Caco-2 (cell line): ENCODE data around the gene HOXC9. TPM values are rescaled to one million over a fixed set of nuclear protein-coding genes. Genes with fewer than 3 reads are reported as not detected.

ENCODE experiments used
- BruUV-seq: library from RNA; stranded (reverse); fragments of 400-500 nt; replicated peaks from 2 replicates; lab custom pipeline; 2021; lab: Mats Ljungman, UMichigan
- CTCF ChIA-PET: fragments of 300-600 bp; sonication (Branson Sonifier 250); formaldehyde crosslinking; loops from one replicate; lab custom pipeline; 2022; ENCODE audit warnings: antibody characterized with exemption; lab: Charles Lee
- POLR2A ChIA-PET: fragments of 300-600 bp; sonication (Branson Sonifier 250); formaldehyde crosslinking; loops from one replicate; lab custom pipeline; 2022; ENCODE audit warnings: antibody characterized with exemption; lab: Charles Lee
- DNase-seq, 2 experiments: peaks; one replicate each; pipeline versions ENCODE4 v3.0.0 to v3.0.0-alpha.2; 2020 to 2022
- H3K27me3 ChIP-seq: replicated peaks from 2 replicates; pipeline ENCODE4 v1.6.0; 2011; ENCODE audit warnings: low read length; ENCODE audit not compliant: control insufficient read depth, insufficient read depth
- H3K36me3 ChIP-seq: 2 replicates; pipeline ENCODE4 v1.5.1; 2011; ENCODE audit warnings: low read length; ENCODE audit not compliant: control insufficient read depth, insufficient read depth
- H3K4me1 ChIP-seq: fragments of 250-450 bp; sonication (Bioruptor Pico); 2 replicates; pipeline ENCODE4 v1.5.1; 2020; ENCODE audit warnings: mild to moderate bottlenecking
- H3K4me3 ChIP-seq: 2 replicates; pipeline ENCODE4 v1.5.1; 2011; ENCODE audit warnings: low read depth, mild to moderate bottlenecking, control low read depth, low read length
- H3K9me3 ChIP-seq: fragments of 250-450 bp; sonication (Bioruptor Pico); 2 replicates; pipeline ENCODE4 v1.5.1; 2020; ENCODE audit warnings: mild to moderate bottlenecking, moderate library complexity
- H3K27ac Mint-ChIP-seq: one replicate; pipeline ENCODE4 v1.8.0; 2022; ENCODE audit warnings: mixed read lengths; ENCODE audit not compliant: unreplicated experiment
- H3K27me3 Mint-ChIP-seq: one replicate; pipeline ENCODE4 v1.8.0; 2022; ENCODE audit warnings: mixed read lengths; ENCODE audit not compliant: insufficient read depth, unreplicated experiment
- H3K36me3 Mint-ChIP-seq: one replicate; pipeline ENCODE4 v1.8.0; 2022; ENCODE audit warnings: mild to moderate bottlenecking, mixed read lengths; ENCODE audit not compliant: insufficient read depth, unreplicated experiment
- H3K4me1 Mint-ChIP-seq: one replicate; pipeline ENCODE4 v1.8.0; 2022; ENCODE audit warnings: low read depth, mixed read lengths; ENCODE audit not compliant: unreplicated experiment
- H3K4me3 Mint-ChIP-seq: one replicate; pipeline ENCODE4 v1.8.0; 2022; ENCODE audit warnings: mild to moderate bottlenecking, moderate library complexity, mixed read lengths; ENCODE audit not compliant: unreplicated experiment
- H3K9me3 Mint-ChIP-seq: one replicate; pipeline ENCODE4 v1.8.0; 2022; ENCODE audit warnings: mixed read lengths; ENCODE audit not compliant: unreplicated experiment
- intact Hi-C: fragments of 100-400 bp; cut with micrococcal nuclease; formaldehyde crosslinking; loops from one replicate; pipeline ENCODE4 v1.10.0; 2022; ENCODE audit not compliant: unreplicated experiment
- total RNA-seq: library from RNA; stranded (reverse); gene quantifications from 2 replicates; pipeline ENCODE4 v1.2.3, GENCODE V29; 2022
- TF ChIP-seq, protein P1 (sequence below), 2 experiments: fragments of 200-600 bp in 1 of 2; IDR thresholded peaks; 1 replicate in 1 of 2; 2 replicates in 1 of 2; pipeline versions ENCODE4 v1.5.1 to v1.8.0; 2011 to 2022; ENCODE audit warnings: antibody characterized with exemption in 1 of 2, control low read depth in 1 of 2, inconsistent platforms in 1 of 2, low read depth in 1 of 2, low read length in 1 of 2, mild to moderate bottlenecking in 1 of 2, moderate library complexity in 1 of 2; ENCODE audit not compliant: insufficient read depth in 1 of 2, severe bottlenecking in 1 of 2, unreplicated experiment in 1 of 2

Gene HOXC9
- total RNA-seq, 1 experiment from 2014 or later = 2.9 TPM

DNA sequence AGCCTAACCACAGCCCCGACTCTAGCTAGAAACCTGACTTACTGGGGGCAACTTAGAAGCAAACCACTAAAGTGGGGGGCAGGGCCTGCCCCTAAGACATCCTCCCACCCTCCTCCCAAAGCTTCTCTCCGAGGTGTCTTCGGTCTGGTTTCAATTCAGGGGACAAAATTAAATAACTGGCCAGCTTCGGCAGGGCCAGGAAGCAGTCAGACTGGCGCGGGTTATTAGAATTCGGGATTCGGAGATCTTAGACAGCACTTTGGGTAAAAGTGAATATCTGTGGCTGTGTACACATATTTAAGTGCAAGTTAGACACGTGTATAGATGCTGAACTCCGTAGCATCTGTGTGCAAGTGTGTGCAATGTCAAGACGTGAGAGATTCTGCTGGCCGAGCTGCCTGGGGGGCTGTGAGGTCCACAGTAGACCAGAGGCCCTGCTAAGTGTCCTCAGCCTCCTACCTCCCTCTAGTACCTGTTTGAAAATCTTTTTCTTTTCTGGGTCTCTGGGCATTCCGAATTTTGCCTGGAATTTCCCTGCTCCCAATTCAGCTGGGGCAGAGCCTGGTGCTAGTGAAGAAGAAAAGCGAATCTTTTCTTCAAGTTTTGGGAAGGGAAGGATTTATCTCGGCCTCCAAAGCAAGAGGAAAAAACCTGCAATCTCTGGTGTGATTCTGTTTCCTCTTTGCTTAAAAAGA is 19.0 kb upstream of the HOXC9 start:
- intact Hi-C loops = no loop called here
- H3K4me1 ChIP-seq = peaks cover 44% of the 10 kb centered on the region
- Mint-ChIP-seq H3K4me1 (peaks cover 23% of the 10 kb centered on the region), H3K36me3 (peaks cover 9% of the 10 kb centered on the region), H3K9me3 (no peaks in the 10 kb centered on the region), H3K4me3 (no peak overlapping the region), H3K27me3 (no peaks in the 10 kb centered on the region), H3K27ac (peak overlapping the region; percentile 86)
- POLR2A ChIA-PET = interaction anchor here (1.0 kb wide), 1 partner anchor 73 kb away, joined by 3 read pairs; the partner anchor contains the start of gene HOXC4
- H3K36me3 ChIP-seq = no peaks in the 10 kb centered on the region; the same call in 1 of the 2 replicates
- BruUV-seq = no TSS peak
- no peak for DNase-seq
- CTCF ChIA-PET = no interaction called here
- no peaks in the 10 kb centered on the region for H3K27me3 ChIP-seq
- TF ChIP-seq, protein P1, sequence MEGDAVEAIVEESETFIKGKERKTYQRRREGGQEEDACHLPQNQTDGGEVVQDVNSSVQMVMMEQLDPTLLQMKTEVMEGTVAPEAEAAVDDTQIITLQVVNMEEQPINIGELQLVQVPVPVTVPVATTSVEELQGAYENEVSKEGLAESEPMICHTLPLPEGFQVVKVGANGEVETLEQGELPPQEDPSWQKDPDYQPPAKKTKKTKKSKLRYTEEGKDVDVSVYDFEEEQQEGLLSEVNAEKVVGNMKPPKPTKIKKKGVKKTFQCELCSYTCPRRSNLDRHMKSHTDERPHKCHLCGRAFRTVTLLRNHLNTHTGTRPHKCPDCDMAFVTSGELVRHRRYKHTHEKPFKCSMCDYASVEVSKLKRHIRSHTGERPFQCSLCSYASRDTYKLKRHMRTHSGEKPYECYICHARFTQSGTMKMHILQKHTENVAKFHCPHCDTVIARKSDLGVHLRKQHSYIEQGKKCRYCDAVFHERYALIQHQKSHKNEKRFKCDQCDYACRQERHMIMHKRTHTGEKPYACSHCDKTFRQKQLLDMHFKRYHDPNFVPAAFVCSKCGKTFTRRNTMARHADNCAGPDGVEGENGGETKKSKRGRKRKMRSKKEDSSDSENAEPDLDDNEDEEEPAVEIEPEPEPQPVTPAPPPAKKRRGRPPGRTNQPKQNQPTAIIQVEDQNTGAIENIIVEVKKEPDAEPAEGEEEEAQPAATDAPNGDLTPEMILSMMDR (IDR thresholded peaks at IDR 0.05; ENCODE audit: insufficient read depth in 1 of 2, low read depth in 1 of 2, low read length in 1 of 2, severe bottlenecking in 1 of 2, unreplicated experiment in 1 of 2) = no peak
- H3K4me3 ChIP-seq = no peak overlapping the region
- H3K9me3 ChIP-seq = no peaks in the 10 kb centered on the region

DNA sequence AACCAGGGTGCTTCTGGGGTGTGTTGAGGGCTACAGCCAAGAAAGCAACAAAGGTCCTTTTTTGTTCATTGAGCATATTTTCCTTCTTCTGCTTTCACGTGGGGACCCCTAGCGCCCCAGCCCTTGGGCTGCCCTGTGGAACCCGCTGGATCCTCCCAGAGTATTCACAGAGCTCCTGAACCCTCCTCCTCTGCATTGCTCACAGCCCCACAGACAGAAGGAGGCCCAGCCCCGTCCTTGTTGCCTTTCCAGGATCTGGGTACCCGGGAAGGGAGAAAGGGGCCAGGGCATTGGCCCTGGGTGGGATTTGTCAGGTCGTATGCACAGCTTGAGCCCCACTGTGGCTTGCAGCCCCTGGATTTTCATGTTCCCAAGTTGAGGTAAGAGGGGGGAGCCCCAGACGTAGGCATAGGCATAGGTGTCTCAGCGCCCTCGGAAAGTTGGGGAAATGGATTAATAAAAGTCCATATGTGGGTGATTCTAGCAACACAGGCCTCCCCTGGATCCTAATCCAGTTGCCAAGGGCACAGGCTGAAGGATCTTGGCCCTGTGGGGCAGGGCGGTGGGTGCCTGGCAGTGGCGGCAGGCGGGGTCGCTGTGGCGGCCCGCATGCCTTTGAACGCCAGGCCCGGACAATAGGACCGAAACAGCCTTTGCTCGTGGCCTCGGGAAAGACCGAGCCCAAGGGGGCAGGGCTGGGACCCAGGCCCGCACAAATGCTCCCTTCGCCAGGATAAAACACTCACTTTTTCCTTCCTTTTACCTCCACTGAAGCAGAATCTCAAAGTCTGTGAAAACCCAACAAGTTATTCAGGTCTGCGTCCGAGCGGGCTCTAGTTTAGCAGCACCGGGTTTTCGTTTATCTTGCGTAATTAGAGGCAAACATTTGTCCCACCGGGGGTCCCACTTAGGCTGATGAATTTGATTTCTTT is 18.1 kb upstream of the HOXC9 start:
- TF ChIP-seq, protein P1 (IDR thresholded peaks at IDR 0.05; ENCODE audit: insufficient read depth in 1 of 2, low read depth in 1 of 2, low read length in 1 of 2, severe bottlenecking in 1 of 2, unreplicated experiment in 1 of 2) = no peak
- H3K4me3 ChIP-seq = no peak overlapping the region
- ChIA-PET CTCF (no interaction called here), POLR2A (no interaction called here)
- BruUV-seq = no TSS peak
- H3K4me1 Mint-ChIP-seq = peaks cover 23% of the 10 kb centered on the region
- intact Hi-C loops = no loop called here
- peaks cover 9% of the 10 kb centered on the region for H3K36me3 Mint-ChIP-seq
- H3K9me3 Mint-ChIP-seq = no peaks in the 10 kb centered on the region
- no peaks in the 10 kb centered on the region for H3K9me3 ChIP-seq
- H3K27me3 Mint-ChIP-seq = no peaks in the 10 kb centered on the region
- no peak overlapping the region for H3K4me3 Mint-ChIP-seq
- DNase-seq = no peak
- peaks cover 46% of the 10 kb centered on the region for H3K4me1 ChIP-seq
- no peak overlapping the region for H3K27ac Mint-ChIP-seq
- no peaks in the 10 kb centered on the region; the same call in 1 of the 2 replicates for H3K36me3 ChIP-seq
- no peaks in the 10 kb centered on the region for H3K27me3 ChIP-seq
